Measurements from ENCODE around the gene DUT. TPM values are rescaled to one million over a fixed set of nuclear protein-coding genes. Genes with fewer than 3 reads are reported as not detected.

The DUT gene
- total and polyA plus RNA-seq, 9 of the 15 experiments (the other 6 are each of a cell fraction or from before 2014, with no cell fraction given), result 13.9 to 235 (median 94.9) TPM

GRCh38 chr15:48330855-48331795, at the start of gene DUT (continued):
- TF ChIP-seq NR2C2 (CRISPR knock-in tag; IDR thresholded peaks at IDR 0.05) (peak; percentile 97), NR2C2 (tag; IDR thresholded peaks at IDR 0.05) (peak; percentile 99), SMARCB1 (IDR thresholded peaks at IDR 0.05; ENCODE audit: insufficient read length, low read depth) (no peak), ATF7 (IDR thresholded peaks at IDR 0.05) (peak; percentile 50; the same call in 1 of the 2 replicates), CHD2 (IDR thresholded peaks at IDR 0.05; ENCODE audit: low read depth, low read length) (no peak), HNRNPK (IDR thresholded peaks at IDR 0.05; ENCODE audit: low read depth, low read length, poor library complexity, severe bottlenecking) (no peak), HIVEP1 (CRISPR knock-in tag; IDR thresholded peaks at IDR 0.05) (peak; percentile 90; the same call in 1 of the 2 replicates), RBM15 (IDR thresholded peaks at IDR 0.05; ENCODE audit: insufficient read depth, low read length) (no peak), KDM2B (CRISPR knock-in tag; IDR thresholded peaks at IDR 0.05) (0 out of 2 replicates have a peak, but pooled peaks have one; percentile 73), ZBTB11 (CRISPR knock-in tag; IDR thresholded peaks at IDR 0.05) (peak in 1 of 3 experiments; percentile 87; a peak in 3 of 6 replicates), ZBTB1 (CRISPR knock-in tag; IDR thresholded peaks at IDR 0.05; ENCODE audit: borderline replicate concordance, low read depth) (no peak), KAT7 (CRISPR knock-in tag; IDR thresholded peaks at IDR 0.05; ENCODE audit: borderline replicate concordance) (no peak), PRDM10 (IDR thresholded peaks at IDR 0.05; ENCODE audit: partially characterized antibody) (no peak), ZNF584 (CRISPR knock-in tag; IDR thresholded peaks at IDR 0.05; ENCODE audit: low read depth) (no peak), SIRT6 (IDR thresholded peaks at IDR 0.05; ENCODE audit: low read depth, low read length) (no peak), MED1 (CRISPR knock-in tag; IDR thresholded peaks at IDR 0.05; ENCODE audit: borderline replicate concordance) (no peak), ZNF280B (CRISPR knock-in tag; IDR thresholded peaks at IDR 0.05) (no peak)

All from K562 (cell line).